ENCODE measurements around the gene SEMA5A.

SEMA5A gene

DNA sequence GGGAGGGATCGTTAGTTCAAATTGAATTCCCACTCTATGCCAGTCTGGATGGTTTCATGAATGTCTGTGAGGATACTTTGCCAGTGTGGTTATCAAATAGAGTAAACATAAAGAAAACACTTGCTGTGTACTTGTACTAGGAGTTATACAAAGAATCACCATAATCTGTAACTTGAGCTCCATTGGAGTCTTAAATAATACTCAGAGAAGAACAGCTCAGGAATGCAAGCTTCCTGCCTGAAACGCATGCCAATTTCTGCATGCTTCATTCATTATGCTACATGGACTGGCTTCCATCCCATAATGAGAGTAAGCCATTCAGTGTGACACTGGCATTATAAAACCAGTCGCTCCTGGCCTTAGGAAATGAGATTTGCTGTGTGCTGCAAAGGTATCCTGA lies 351.4 kb downstream of the SEMA5A start:
- Histone ChIP-seq H3K4me3 (ENCODE audit: low read length in 2 of 2) (no peak overlapping the region), H3K36me3 (ENCODE audit: control insufficient read depth in 2 of 2, insufficient read depth in 2 of 2, low read length in 2 of 2) (peaks cover 11 to 28% of the 10 kb centered on the region in 2 donors)

DNA sequence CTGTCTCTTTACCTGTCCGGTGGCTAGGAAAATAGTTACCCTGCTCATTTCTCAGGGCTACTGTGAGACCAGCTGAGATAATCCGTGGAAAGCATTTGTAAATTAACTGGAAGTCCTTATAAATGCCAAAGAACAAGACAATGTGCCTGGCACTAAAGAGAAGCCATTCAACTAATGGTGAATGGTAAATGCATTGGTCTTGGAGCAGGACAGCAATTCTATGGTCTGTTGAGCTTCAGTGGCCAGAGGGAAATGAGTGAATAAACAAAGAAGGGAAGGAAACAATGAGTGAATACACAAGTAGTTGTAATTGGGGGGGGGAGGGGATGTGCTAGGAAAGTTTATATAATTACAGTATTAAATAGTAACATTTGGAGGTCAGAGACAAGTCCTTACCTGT lies 353.6 kb downstream of the SEMA5A start:
- Histone ChIP-seq H3K4me1 (ENCODE audit: control insufficient read depth in 2 of 2, insufficient read depth in 2 of 2, low read length in 2 of 2) (no peaks in the 10 kb centered on the region), H3K27me3 (ENCODE audit: control insufficient read depth in 2 of 2, insufficient read depth in 2 of 2, low read length in 2 of 2) (no peaks in the 10 kb centered on the region), H3K27ac (ENCODE audit: low read depth in 2 of 2, low read length in 2 of 2) (no peak overlapping the region), H3K4me3 (ENCODE audit: low read length in 2 of 2) (no peak overlapping the region), H3K9me3 (ENCODE audit: control insufficient read depth in 2 of 2, low read length in 2 of 2) (no peaks in the 10 kb centered on the region), H3K36me3 (ENCODE audit: control insufficient read depth in 2 of 2, insufficient read depth in 2 of 2, low read length in 2 of 2) (peaks cover 11 to 26% of the 10 kb centered on the region in 2 donors), H3K9ac (ENCODE audit: low read depth in 1 of 2, low read length in 2 of 2) (no peak overlapping the region)

More for the DNA sequence above, 351.4 kb downstream of the SEMA5A start:
- Histone ChIP-seq H3K9me3 (ENCODE audit: control insufficient read depth in 2 of 2, low read length in 2 of 2) (no peaks in the 10 kb centered on the region), H3K4me1 (ENCODE audit: control insufficient read depth in 2 of 2, insufficient read depth in 2 of 2, low read length in 2 of 2) (no peaks in the 10 kb centered on the region), H3K27ac (ENCODE audit: low read depth in 2 of 2, low read length in 2 of 2) (no peak overlapping the region), H3K9ac (ENCODE audit: low read depth in 1 of 2, low read length in 2 of 2) (no peak overlapping the region), H3K27me3 (ENCODE audit: control insufficient read depth in 2 of 2, insufficient read depth in 2 of 2, low read length in 2 of 2) (no peaks in the 10 kb centered on the region)

DNA sequence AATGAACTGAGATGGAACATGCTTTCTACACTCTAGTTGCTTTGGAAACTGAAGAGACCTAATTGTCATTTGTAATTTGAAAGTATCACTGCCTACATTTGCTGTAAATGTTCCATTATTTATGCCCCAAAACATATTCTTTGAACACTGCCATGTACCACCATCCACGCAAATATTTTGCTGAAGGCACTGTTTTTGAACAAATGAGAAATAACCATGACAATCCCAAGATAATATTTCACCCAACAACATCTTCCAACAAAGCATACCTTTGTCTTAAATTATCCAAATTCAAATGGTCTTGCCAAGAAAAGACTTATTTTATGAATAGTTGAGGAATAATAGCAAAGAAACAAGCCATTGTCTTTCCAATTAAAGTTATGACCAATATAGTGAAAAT lies 356.2 kb downstream of the SEMA5A start:
- H3K36me3 ChIP-seq (ENCODE audit: control insufficient read depth in 2 of 2, insufficient read depth in 2 of 2, low read length in 2 of 2): peaks cover 10 to 16% of the 10 kb centered on the region in 2 donors
- H3K4me1 ChIP-seq (ENCODE audit: control insufficient read depth in 2 of 2, insufficient read depth in 2 of 2, low read length in 2 of 2): no peaks in the 10 kb centered on the region
- no peak overlapping the region for H3K9ac ChIP-seq (ENCODE audit: low read depth in 1 of 2, low read length in 2 of 2)
- H3K4me3 ChIP-seq (ENCODE audit: low read length in 2 of 2): no peak overlapping the region
- no peaks in the 10 kb centered on the region for H3K9me3 ChIP-seq (ENCODE audit: control insufficient read depth in 2 of 2, low read length in 2 of 2)
- no peaks in the 10 kb centered on the region for H3K27me3 ChIP-seq (ENCODE audit: control insufficient read depth in 2 of 2, insufficient read depth in 2 of 2, low read length in 2 of 2)
- H3K27ac ChIP-seq (ENCODE audit: low read depth in 2 of 2, low read length in 2 of 2): no peak overlapping the region

DNA sequence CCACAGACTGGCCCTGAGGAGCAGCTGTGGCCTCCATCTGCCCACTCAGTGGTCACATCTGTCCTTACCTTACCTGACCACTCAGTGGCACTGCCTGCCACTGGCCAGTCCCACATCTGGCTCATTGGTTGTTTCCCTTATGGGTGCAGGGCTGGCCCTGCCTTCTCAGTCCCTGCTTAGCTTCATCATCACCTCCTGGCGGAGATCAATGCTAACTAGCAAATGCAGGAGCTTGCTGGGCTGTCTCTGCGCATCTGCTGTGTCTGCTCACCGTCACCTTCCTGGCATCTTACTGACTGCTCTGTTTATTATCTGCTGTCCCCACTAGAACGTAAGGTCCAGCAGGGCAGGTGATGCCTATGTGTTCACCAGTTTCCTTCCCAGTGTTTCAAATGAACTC lies 356.9 kb downstream of the SEMA5A start:
- Histone ChIP-seq H3K9ac (ENCODE audit: low read depth in 1 of 2, low read length in 2 of 2) (no peak overlapping the region), H3K4me3 (ENCODE audit: low read length in 2 of 2) (no peak overlapping the region)

DNA sequence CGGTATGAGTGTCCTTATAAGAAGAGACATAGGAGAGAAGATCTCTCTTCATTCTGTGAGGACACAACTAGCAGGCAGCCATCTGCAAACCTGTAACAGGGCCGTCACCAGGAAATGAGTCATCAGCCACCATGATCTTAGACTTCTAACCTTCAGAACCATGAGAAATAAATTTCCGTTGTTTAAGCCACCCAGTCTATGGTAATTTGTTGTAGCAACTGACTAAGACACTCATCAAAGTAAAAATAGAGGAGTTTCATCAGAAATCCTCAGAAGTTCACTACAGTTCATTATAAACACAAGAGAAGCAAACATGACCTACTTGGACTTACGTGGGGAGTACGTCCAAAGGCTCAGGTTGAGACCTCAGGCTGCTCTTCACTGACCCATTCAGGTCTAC lies 357.7 kb downstream of the SEMA5A start:
- H3K9ac ChIP-seq (ENCODE audit: low read depth in 1 of 2, low read length in 2 of 2): no peak overlapping the region
- no peaks in the 10 kb centered on the region for H3K4me1 ChIP-seq (ENCODE audit: control insufficient read depth in 2 of 2, insufficient read depth in 2 of 2, low read length in 2 of 2)
- H3K4me3 ChIP-seq (ENCODE audit: low read length in 2 of 2): no peak overlapping the region
- no peaks in the 10 kb centered on the region for H3K27me3 ChIP-seq (ENCODE audit: control insufficient read depth in 2 of 2, insufficient read depth in 2 of 2, low read length in 2 of 2)
- no peaks in the 10 kb centered on the region for H3K9me3 ChIP-seq (ENCODE audit: control insufficient read depth in 2 of 2, low read length in 2 of 2)
- H3K36me3 ChIP-seq (ENCODE audit: control insufficient read depth in 2 of 2, insufficient read depth in 2 of 2, low read length in 2 of 2): peaks cover 8 to 16% of the 10 kb centered on the region in 2 donors
- no peak overlapping the region for H3K27ac ChIP-seq (ENCODE audit: low read depth in 2 of 2, low read length in 2 of 2)

More for the DNA sequence above, 356.9 kb downstream of the SEMA5A start:
- H3K27me3 ChIP-seq (ENCODE audit: control insufficient read depth in 2 of 2, insufficient read depth in 2 of 2, low read length in 2 of 2): no peaks in the 10 kb centered on the region
- H3K9me3 ChIP-seq (ENCODE audit: control insufficient read depth in 2 of 2, low read length in 2 of 2): no peaks in the 10 kb centered on the region
- no peak overlapping the region for H3K27ac ChIP-seq (ENCODE audit: low read depth in 2 of 2, low read length in 2 of 2)
- peaks cover 8 to 16% of the 10 kb centered on the region in 2 donors for H3K36me3 ChIP-seq (ENCODE audit: control insufficient read depth in 2 of 2, insufficient read depth in 2 of 2, low read length in 2 of 2)
- H3K4me1 ChIP-seq (ENCODE audit: control insufficient read depth in 2 of 2, insufficient read depth in 2 of 2, low read length in 2 of 2): no peaks in the 10 kb centered on the region

DNA sequence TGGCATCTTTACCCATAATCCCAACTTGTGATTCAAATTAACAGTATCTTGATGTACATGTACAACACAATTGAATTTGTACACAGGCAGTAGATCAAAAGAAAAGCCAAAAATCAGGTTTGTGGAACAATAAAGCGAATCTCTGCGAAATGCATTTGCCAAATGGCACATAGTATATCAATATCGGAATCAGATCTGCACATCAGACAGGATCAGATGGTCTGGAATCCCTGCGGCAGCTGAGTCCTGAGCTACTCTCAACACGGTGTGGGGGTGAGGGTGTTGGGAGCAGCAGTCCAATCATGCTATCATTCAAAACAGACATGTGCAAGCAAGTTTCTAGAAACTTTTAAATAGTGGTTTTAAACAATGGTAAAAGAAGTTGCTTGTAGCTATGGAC lies 358.3 kb downstream of the SEMA5A start:
- Histone ChIP-seq H3K4me1 (ENCODE audit: control insufficient read depth in 2 of 2, insufficient read depth in 2 of 2, low read length in 2 of 2) (no peaks in the 10 kb centered on the region), H3K9ac (ENCODE audit: low read depth in 1 of 2, low read length in 2 of 2) (no peak overlapping the region), H3K4me3 (ENCODE audit: low read length in 2 of 2) (no peak overlapping the region), H3K27me3 (ENCODE audit: control insufficient read depth in 2 of 2, insufficient read depth in 2 of 2, low read length in 2 of 2) (no peaks in the 10 kb centered on the region), H3K27ac (ENCODE audit: low read depth in 2 of 2, low read length in 2 of 2) (no peak overlapping the region), H3K36me3 (ENCODE audit: control insufficient read depth in 2 of 2, insufficient read depth in 2 of 2, low read length in 2 of 2) (peaks cover 8 to 16% of the 10 kb centered on the region in 2 donors), H3K9me3 (ENCODE audit: control insufficient read depth in 2 of 2, low read length in 2 of 2) (no peaks in the 10 kb centered on the region)

DNA sequence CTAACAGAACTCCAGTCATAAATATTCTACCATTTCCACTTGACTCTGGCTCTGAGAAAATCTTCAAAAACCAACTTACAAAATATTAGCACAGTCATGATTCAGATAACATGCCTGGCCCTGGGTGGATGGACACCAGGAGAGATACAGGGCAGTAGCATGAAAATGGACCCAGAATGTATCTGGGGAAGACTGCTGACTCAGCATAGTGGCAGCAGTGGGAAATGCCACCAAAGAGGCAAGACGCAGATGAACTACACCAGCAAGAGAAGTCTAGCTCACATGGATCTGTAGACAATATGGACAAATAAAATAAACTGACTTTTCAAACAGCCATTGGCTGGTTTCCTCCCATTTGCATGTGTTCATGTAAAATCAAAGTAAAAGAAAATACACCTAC lies 359.8 kb downstream of the SEMA5A start:
- Histone ChIP-seq H3K27ac (ENCODE audit: low read depth in 2 of 2, low read length in 2 of 2) (no peak overlapping the region), H3K36me3 (ENCODE audit: control insufficient read depth in 2 of 2, insufficient read depth in 2 of 2, low read length in 2 of 2) (peaks cover 5 to 12% of the 10 kb centered on the region in 2 donors), H3K27me3 (ENCODE audit: control insufficient read depth in 2 of 2, insufficient read depth in 2 of 2, low read length in 2 of 2) (no peaks in the 10 kb centered on the region), H3K4me1 (ENCODE audit: control insufficient read depth in 2 of 2, insufficient read depth in 2 of 2, low read length in 2 of 2) (no peaks in the 10 kb centered on the region), H3K4me3 (ENCODE audit: low read length in 2 of 2) (no peak overlapping the region), H3K9me3 (ENCODE audit: control insufficient read depth in 2 of 2, low read length in 2 of 2) (no peaks in the 10 kb centered on the region), H3K9ac (ENCODE audit: low read depth in 1 of 2, low read length in 2 of 2) (no peak overlapping the region)

DNA sequence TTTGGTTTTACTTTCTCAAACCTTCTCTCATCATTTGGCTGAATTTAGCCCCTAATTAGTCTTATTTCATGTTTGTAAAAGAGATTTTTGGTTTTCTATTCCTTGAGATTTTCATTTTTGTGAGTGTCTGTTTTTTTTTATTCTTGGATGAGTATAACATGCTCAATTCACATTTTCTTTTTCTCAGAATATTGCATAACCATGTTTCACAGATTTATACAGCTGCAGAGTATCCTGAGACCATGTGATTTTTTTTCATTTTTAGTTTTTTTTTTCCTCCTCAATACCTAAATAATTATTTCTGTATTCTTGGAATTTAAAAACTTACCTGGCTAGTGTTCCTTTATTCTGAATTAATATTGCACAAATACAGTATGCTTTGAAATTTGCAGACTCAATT lies 361.9 kb downstream of the SEMA5A start:
- no peaks in the 10 kb centered on the region for H3K27me3 ChIP-seq (ENCODE audit: control insufficient read depth in 2 of 2, insufficient read depth in 2 of 2, low read length in 2 of 2)
- no peaks in the 10 kb centered on the region for H3K9me3 ChIP-seq (ENCODE audit: control insufficient read depth in 2 of 2, low read length in 2 of 2)
- no peak overlapping the region for H3K27ac ChIP-seq (ENCODE audit: low read depth in 2 of 2, low read length in 2 of 2)
- no peak overlapping the region for H3K9ac ChIP-seq (ENCODE audit: low read depth in 1 of 2, low read length in 2 of 2)
- peaks cover 0 to under 1% of the 10 kb centered on the region in 2 donors for H3K36me3 ChIP-seq (ENCODE audit: control insufficient read depth in 2 of 2, insufficient read depth in 2 of 2, low read length in 2 of 2)
- no peaks in the 10 kb centered on the region for H3K4me1 ChIP-seq (ENCODE audit: control insufficient read depth in 2 of 2, insufficient read depth in 2 of 2, low read length in 2 of 2)
- H3K4me3 ChIP-seq (ENCODE audit: low read length in 2 of 2): no peak overlapping the region

DNA sequence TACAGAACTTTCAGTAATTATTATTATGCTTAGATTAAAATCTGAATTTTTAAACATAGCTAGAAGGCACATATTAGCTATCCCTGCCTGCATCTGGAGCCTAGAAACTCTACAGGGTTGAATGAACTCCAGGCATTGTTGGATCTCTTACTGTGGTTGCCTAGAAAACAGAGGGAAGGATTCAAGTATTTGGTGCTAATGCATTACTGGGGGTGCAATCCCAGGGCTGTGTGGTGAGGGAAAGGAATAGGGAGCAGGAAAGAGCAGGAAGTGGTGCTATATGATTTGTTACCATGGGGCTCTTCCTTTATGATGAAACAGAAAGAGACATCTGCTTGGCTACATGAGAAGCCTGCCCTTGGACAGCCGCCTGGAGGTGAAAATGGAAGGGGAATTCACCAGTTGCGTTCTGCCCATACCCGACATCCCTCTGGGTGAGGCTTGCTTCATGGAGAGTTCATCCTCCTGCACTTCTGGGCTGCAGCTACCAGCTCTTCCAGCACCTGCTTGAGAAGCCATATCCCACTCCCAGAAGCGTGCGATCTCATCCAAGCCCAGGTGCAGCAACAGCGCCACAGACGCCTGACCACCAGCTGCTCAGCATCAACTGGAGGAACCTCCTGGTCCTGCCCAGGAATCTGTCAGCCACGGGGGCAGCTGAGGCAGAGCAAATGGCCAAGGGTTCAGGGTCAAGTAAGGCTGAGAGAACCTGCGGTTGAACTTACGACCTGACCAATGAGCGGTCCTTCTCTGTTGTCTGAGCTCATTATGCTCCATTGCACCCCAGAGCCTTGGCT lies 362.8 kb downstream of the SEMA5A start:
- Histone ChIP-seq H3K9ac (ENCODE audit: low read depth in 1 of 2, low read length in 2 of 2) (no peak overlapping the region), H3K36me3 (ENCODE audit: control insufficient read depth in 2 of 2, insufficient read depth in 2 of 2, low read length in 2 of 2) (no peaks in the 10 kb centered on the region), H3K4me3 (ENCODE audit: low read length in 2 of 2) (no peak overlapping the region), H3K4me1 (ENCODE audit: control insufficient read depth in 2 of 2, insufficient read depth in 2 of 2, low read length in 2 of 2) (no peaks in the 10 kb centered on the region), H3K9me3 (ENCODE audit: control insufficient read depth in 2 of 2, low read length in 2 of 2) (no peaks in the 10 kb centered on the region), H3K27me3 (ENCODE audit: control insufficient read depth in 2 of 2, insufficient read depth in 2 of 2, low read length in 2 of 2) (no peaks in the 10 kb centered on the region), H3K27ac (ENCODE audit: low read depth in 2 of 2, low read length in 2 of 2) (no peak overlapping the region)

DNA sequence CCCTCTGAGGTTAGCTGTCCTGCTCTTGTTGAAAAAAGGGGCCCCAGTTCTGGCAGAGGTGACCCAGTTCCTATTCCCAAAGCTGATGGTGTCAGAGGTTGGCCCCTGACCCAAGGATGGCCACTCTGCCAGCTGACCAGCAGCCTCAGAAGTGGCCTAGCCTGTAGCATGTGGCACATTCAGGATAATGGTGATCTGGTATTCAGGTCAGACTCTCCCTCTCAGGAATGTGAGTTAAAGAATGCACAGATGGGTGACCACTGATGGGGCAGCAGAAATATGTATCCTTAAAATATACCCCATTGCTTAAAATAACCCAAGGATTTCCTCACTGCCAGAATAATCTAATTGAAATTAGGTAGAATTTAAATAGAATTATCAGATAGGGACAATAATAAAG lies 369.2 kb downstream of the SEMA5A start:
- H3K4me3 ChIP-seq (ENCODE audit: low read length in 2 of 2): no peak overlapping the region
- H3K27me3 ChIP-seq (ENCODE audit: control insufficient read depth in 2 of 2, insufficient read depth in 2 of 2, low read length in 2 of 2): no peaks in the 10 kb centered on the region
- H3K9me3 ChIP-seq (ENCODE audit: control insufficient read depth in 2 of 2, low read length in 2 of 2): peaks cover 0 to 2% of the 10 kb centered on the region in 2 donors
- no peaks in the 10 kb centered on the region for H3K4me1 ChIP-seq (ENCODE audit: control insufficient read depth in 2 of 2, insufficient read depth in 2 of 2, low read length in 2 of 2)
- H3K9ac ChIP-seq (ENCODE audit: low read depth in 1 of 2, low read length in 2 of 2): no peak overlapping the region
- H3K27ac ChIP-seq (ENCODE audit: low read depth in 2 of 2, low read length in 2 of 2): no peak overlapping the region
- peaks cover 0 to 4% of the 10 kb centered on the region in 2 donors for H3K36me3 ChIP-seq (ENCODE audit: control insufficient read depth in 2 of 2, insufficient read depth in 2 of 2, low read length in 2 of 2)

Measured in mucosa of rectum (tissue), 2 donors.